HG03460 (cell line): ENCODE data around the gene PFN3.

Experiments used
- ATAC-seq: cut with Tn5 transposase; IDR thresholded peaks from one replicate; pipeline ENCODE4 v1.9.1; 2021; ENCODE audit not compliant: unreplicated experiment

The PFN3 gene

GRCh38 chr5:177438468-177438867 is 38.0 kb upstream of the PFN3 start:
- no peak for ATAC-seq

- ATAC-seq: no peak
These were observed 37.2 kb upstream of the PFN3 start for GRCh38 chr5:177437623-177438022.

DNA sequence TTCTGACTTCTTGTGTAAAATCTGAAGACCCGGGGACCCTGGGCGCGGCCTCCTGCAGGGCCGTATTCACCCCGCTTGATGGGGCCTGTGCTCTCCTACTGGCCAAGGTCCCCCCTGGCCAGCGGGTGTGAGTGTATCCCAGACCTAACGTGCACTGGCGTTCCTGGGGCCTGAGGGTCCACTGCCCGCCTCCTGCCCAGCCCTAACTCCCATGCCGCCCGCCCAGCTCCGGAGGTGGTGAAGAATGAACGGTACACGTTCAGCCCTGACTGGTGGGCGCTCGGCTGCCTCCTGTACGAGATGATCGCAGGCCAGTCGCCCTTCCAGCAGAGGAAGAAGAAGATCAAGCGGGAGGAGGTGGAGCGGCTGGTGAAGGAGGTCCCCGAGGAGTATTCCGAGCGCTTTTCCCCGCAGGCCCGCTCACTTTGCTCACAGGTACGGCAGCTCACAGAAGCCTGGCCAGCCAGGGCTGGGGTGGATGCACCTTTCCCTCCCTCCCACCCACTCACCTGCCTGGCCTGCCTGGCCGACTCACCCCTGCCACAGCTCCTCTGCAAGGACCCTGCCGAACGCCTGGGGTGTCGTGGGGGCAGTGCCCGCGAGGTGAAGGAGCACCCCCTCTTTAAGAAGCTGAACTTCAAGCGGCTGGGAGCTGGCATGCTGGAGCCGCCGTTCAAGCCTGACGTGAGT is 35.5 kb upstream of the PFN3 start:
- ATAC-seq: no peak

GRCh38 chr5:177434942-177435738 is 34.7 kb upstream of the PFN3 start:
- no peak for ATAC-seq

GRCh38 chr5:177434437-177434836 is 34.0 kb upstream of the PFN3 start:
- no peak for ATAC-seq

DNA sequence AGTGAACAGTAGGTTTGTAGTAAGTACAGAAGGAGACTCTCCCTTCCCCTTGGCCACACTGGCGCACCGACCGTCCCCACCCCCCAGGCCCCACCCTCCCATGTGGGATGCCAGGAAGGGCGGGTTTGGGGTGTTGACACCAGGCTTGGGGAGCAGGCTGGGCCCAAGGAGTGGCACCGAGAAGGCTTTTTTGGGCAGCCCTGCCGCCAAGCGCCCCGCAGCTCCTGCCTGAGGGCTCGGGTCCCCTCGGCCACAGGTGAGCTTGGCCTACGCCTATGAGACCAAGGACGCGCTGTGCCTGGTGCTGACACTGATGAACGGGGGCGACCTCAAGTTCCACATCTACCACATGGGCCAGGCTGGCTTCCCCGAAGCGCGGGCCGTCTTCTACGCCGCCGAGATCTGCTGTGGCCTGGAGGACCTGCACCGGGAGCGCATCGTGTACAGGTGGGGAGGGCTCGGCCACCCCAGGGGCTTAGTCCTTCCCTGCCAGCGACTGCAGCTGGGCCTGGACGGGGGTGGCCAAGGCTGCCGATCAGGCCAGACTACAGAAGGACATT is 33.3 kb upstream of the PFN3 start:
- no peak for ATAC-seq

DNA sequence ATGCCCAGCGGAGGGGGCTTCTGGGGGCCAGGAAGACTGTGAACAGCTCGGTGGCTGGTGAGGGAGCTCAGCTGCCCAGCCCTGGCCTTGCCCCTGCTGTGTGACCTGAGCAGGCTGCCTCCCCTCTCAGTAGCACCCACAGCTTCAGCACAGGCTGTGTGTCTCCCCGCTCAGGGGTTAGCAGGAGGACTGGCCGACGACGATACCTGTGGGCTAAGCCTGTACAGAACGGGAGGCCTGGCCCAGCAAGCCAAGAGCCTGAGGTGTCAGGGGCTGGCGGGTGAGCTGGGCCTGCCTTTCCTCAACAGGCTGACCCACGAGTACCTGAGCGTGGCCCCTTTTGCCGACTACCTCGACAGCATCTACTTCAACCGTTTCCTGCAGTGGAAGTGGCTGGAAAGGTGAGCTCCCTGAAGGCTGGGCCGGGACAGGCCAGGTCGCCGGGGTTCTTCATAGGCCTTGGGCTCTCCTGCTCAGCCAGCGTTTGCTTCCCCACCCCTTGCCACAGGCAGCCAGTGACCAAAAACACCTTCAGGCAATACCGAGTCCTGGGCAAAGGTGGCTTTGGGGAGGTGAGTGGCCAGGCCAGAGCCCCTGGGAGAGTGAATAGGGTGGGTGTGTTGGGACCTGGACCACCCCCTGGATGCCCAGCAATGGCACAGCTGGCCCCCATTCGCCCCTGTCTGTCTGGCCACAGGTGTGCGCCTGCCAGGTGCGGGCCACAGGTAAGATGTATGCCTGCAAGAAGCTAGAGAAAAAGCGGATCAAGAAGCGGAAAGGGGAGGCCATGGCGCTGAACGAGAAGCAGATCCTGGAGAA is 32.6 kb upstream of the PFN3 start:
- ATAC-seq: no peak

DNA sequence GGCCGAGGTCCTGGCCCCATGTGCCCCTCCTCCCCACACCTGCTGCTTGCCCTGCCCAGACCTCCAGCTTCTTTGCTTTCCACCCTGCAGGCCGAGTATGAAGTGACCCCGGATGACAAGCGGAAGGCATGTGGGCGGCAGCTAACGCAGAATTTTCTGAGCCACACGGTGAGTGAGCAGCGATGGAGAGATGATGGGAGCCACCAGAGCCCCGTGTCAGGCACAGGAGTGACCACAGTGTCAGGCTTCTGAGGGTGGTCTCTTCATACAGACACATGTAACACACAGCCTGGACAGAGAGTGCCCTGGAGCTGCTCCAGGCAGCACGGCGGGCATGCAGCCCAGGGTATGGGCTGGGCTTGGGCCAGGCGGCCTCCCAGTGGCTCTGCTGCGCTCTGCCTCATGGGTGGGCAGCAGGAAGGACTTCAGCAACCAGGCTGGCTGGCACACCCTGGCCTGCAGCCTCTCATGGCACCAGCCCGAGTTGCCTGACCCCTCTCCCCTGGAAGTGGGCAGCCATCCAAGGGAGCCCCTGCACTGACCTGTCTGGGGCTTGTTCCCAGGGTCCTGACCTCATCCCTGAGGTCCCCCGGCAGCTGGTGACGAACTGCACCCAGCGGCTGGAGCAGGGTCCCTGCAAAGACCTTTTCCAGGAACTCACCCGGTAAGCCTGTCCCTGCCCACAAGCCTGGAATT is 31.8 kb upstream of the PFN3 start:
- ATAC-seq: no peak

DNA sequence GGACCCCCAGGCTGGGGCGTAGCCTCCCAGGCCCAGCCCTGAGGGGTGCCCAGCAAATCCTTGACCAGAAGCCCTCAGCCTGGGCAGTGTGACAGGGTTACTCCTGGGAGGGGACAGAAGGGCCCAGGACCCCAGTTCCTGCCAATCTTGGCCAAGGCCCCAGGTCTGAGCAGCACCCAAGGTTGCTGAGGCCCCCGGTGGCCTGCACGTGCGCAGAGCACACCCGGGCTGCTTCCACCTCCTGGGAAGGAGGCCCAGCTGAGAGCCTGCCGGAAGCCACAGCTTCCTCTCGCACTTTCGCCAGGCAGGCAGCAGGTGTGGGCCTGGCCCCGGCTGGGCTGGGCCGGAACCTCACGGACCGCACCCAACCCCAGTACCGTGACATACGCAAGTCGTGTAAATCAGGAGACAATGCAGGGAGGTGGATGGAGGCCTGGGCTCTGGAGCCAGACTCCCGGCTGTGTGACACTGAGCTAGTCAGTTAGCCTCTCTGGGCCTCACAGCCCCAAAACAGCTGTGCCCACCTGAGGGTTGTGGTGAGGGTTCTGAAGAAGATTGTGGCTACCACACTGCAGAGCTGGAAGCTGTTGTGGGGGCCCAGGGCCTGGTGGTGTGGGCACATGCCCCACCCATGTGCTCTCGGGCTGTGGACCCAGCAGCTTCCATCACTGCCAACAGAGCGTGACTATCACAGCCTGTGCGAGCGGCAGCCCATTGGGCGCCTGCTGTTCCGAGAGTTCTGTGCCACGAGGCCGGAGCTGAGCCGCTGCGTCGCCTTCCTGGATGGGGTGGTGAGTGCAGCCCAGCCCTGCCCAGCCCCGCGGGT is 31.1 kb upstream of the PFN3 start:
- ATAC-seq: peak; percentile 41

DNA sequence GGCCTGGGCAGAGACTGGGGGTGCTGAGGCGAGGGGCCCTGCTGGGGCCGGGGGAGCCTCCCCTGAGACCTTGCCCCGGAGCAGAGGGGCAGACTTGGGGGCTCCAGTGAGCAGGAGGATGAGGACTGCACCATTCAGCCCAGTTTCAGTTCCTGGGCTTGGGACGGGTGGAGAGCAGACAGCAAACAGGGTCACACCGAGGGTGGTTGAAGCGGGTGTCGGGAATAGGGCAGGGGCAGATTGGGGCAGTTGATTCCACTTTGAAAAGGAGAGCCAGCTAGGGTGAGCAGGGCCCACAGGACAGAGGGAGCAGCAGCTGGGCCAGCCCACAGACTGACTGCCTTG is 30.5 kb upstream of the PFN3 start:
- no peak for ATAC-seq

GRCh38 chr5:177430140-177430951 is 29.9 kb upstream of the PFN3 start:
- no peak for ATAC-seq

DNA sequence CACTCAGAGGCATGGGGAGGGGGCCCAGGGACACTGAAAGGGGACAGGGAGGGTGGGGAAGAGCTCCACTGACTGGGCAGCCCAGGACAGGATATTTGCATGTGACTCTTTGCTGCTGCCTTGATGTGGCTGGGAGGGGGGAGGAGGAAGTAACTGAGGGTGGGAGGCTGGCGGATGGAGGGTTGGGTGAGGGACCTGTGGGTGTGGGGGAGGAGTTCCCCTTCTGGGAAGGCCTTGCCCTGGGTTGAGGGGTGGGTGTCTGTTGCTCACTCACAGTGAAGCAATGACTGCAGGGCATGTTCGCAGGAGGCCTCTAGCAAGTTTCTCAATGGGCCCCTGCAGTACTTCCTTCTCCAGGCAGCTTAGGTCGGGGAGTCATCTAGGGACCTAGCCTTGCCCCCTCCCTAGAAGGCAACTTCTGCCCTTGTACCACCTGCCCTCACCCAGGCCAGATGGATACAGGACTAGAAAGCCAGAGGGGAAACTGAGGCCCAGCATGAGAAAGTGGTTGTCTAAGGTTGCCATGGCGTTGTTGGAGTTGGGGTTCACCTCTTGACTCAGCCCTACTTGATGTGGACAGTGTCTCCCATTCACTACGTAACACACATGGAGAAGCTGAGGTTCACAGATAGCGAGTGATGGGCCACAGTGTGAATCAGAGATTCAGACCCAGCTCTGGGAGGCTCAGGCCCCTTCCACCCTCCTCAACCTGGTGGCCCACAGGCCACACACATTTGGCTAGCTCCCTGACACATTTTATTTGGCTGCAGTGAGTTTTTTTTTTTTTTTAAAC is 29.0 kb upstream of the PFN3 start:
- ATAC-seq: no peak

- ATAC-seq: no peak
These were observed 28.2 kb upstream of the PFN3 start for GRCh38 chr5:177428574-177429217.

DNA sequence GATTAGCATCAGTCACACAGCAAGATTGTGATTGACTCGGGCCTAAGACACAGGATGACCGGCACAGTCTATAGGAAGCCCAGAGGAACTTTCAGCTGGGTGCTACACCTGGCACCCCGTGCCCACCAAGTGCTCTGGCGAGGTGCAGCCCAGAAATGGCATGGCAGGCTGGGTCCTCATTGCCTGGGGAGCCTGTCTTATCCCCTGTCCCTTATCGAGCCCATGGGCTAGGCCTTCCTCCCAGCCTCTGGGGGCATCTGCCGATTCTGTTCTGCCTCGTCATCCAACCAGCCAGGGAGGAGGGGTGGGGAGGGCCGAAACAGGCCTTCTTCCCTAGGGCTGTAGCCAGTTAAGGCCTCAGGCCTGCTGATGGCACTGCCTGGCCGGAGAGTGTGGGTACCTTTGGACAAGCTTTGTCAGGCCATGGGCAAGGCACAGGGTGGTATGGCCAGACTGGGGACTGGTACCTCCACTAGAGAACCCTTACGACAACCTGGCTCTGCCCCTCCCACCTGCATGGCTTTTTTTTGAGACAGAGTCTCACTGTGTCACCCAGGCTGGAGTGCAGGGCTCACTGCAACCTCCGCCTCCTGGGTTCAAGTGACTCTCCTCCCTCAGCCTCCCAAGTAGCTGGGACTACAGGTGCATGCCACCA is 27.6 kb upstream of the PFN3 start:
- no peak for ATAC-seq

DNA sequence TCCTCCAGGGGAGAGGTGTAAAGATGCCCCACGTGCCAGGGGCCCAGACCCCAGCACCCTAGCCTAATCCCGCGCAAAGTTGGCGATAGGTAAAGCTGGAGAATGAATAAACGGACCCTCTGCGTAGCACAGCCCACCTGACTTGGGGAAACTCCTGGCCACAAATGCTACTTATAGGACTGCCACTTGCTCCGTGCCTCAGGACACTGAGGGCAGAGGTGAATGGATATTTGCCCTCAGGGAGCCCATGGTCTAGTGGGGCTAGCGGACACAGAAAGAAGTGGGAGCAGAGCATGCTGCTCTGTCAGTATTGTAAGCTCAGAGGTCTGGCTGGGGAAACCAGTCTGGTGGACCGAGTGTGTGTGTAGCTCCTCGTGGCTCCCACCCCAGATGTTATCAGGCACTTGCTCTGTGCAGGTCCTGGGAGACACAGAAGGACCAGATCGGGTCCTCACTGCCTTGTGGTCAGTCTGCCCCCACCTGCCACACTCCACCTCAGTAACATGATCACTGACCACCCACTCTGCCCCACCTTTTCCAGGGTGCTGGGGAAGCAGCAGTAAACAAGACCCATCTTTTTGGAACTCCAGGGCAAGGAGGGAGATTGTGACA is 26.9 kb upstream of the PFN3 start:
- no peak for ATAC-seq

DNA sequence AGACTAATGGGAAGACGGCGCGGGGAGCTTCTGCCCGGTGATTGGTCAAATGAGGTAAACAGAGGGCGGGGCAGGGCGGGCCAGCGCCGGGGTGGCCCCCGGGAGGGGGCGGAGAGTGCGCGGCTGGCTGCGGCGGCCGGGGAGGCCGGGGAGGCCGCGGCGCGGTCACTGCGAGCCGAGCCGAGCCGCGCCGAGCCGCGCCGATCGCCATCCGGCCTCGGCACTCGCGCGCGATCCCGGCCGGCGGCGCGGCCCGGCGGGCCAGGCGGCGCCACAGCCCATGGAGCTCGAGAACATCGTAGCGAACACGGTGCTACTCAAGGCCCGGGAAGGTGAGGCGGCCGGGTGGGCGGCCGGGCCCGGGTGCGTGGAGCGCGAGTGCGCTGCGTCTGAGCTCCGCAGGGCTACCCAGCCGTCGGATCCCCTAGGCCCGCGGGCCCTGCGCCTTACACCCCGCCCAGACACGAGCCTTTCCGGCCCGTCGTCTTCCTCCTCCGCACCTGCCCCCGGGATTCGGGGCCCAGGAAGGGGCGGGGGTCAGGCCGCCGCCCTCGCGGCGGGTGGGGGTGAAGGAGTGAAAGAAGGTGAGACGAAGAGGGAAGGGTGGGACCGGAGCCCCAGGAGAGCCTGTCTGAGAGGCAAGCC is 26.2 kb upstream of the PFN3 start, which contains the start of gene GRK6:
Gene GRK6 (plus strand): TSS at position 111 of the 645 bp plus-strand sequence. CDS start 170 bp downstream, at position 281.
- peak; percentile 3 for ATAC-seq
